H9 (cell line): ENCODE measurements around the gene UCK1. TPM values are rescaled to one million over a fixed set of nuclear protein-coding genes. Genes with fewer than 3 reads are reported as not detected.
A peak's percentile ranks its signal among the peaks of the same experiment; 100 is the strongest.

ENCODE experiments used
- DNase-seq: peaks from one replicate; pipeline ENCODE4 v3.0.0-alpha.2; 2017
- H2AFZ ChIP-seq: one replicate; pipeline ENCODE4 v1.6.1; 2013; ENCODE audit warnings: mild to moderate bottlenecking, low read length, control low read depth, moderate library complexity
- H2AK5ac ChIP-seq: 2 replicates; pipeline ENCODE4 v1.6.1; 2013; ENCODE audit warnings: low read length, control low read depth, mixed read lengths; ENCODE audit not compliant: insufficient read length
- H2BK120ac ChIP-seq: one replicate; pipeline ENCODE4 v1.6.1; 2013; ENCODE audit warnings: low read depth, mild to moderate bottlenecking, low read length, control low read depth, inconsistent platforms; ENCODE audit not compliant: poor library complexity, severe bottlenecking
- H2BK12ac ChIP-seq: 2 replicates; pipeline ENCODE4 v1.6.1; 2013; ENCODE audit warnings: low read length, control low read depth, mixed read lengths, low read depth; ENCODE audit not compliant: insufficient read length
- H2BK15ac ChIP-seq: 2 replicates; pipeline ENCODE4 v1.6.1; 2013; ENCODE audit warnings: low read depth, low read length, control low read depth
- H2BK20ac ChIP-seq: one replicate; pipeline ENCODE4 v1.6.1; 2013; ENCODE audit warnings: low read depth, mild to moderate bottlenecking, low read length, control low read depth, inconsistent platforms; ENCODE audit not compliant: poor library complexity, severe bottlenecking
- H2BK5ac ChIP-seq: 2 replicates; pipeline ENCODE4 v1.6.1; 2013; ENCODE audit warnings: low read length, control low read depth, mixed read lengths; ENCODE audit not compliant: insufficient read length
- H3K14ac ChIP-seq: 2 replicates; pipeline ENCODE4 v1.6.1; 2013; ENCODE audit warnings: low read length, control low read depth; ENCODE audit not compliant: insufficient read depth
- H3K18ac ChIP-seq: 2 replicates; pipeline ENCODE4 v1.6.1; 2013; ENCODE audit warnings: low read depth, mild to moderate bottlenecking, mixed read lengths, low read length, control low read depth; ENCODE audit not compliant: insufficient read length
- H3K23ac ChIP-seq: 2 replicates; pipeline ENCODE4 v1.6.1; 2013; ENCODE audit warnings: low read length, control low read depth, mixed read lengths, low read depth; ENCODE audit not compliant: insufficient read length
- H3K23me2 ChIP-seq: 2 replicates; pipeline ENCODE4 v1.6.1; 2013; ENCODE audit warnings: low read depth, mild to moderate bottlenecking, mixed read lengths, low read length, control low read depth; ENCODE audit not compliant: insufficient read length, poor library complexity, severe bottlenecking
- H3K27ac ChIP-seq: 2 replicates; pipeline ENCODE4 v1.5.1; 2013; ENCODE audit warnings: low read length, control low read depth, mixed read lengths, low read depth; ENCODE audit not compliant: insufficient read length
- H3K27me3 ChIP-seq: 2 replicates; pipeline ENCODE4 v1.6.1; 2013; ENCODE audit warnings: low read length, control low read depth, inconsistent platforms; ENCODE audit not compliant: insufficient read depth
- H3K4ac ChIP-seq: 2 replicates; pipeline ENCODE4 v1.6.1; 2013; ENCODE audit warnings: low read depth, mild to moderate bottlenecking, control low read depth, inconsistent platforms, low read length, moderate library complexity
- H3K4me1 ChIP-seq: 2 replicates; pipeline ENCODE4 v1.6.1; 2013; ENCODE audit warnings: low read length, control low read depth, inconsistent platforms; ENCODE audit not compliant: insufficient read depth
- H3K4me2 ChIP-seq: 2 replicates; pipeline ENCODE4 v1.6.1; 2013; ENCODE audit warnings: low read length, control low read depth, mixed read lengths; ENCODE audit not compliant: insufficient read length, insufficient read depth
- H3K56ac ChIP-seq: 2 replicates; pipeline ENCODE4 v1.6.1; 2013; ENCODE audit warnings: low read depth, mild to moderate bottlenecking, mixed read lengths, low read length, control low read depth; ENCODE audit not compliant: insufficient read length
- H3K79me1 ChIP-seq: 2 replicates; pipeline ENCODE4 v1.6.1; 2013; ENCODE audit warnings: low read depth, mild to moderate bottlenecking, moderate library complexity, low read length, control low read depth, inconsistent platforms; ENCODE audit not compliant: insufficient read depth, poor library complexity, severe bottlenecking
- H3K79me2 ChIP-seq: 2 replicates; pipeline ENCODE4 v1.6.1; 2013; ENCODE audit warnings: low read length, control low read depth, inconsistent platforms; ENCODE audit not compliant: insufficient read depth
- H3K9ac ChIP-seq: 2 replicates; pipeline ENCODE4 v1.6.1; 2013; ENCODE audit warnings: low read length, control low read depth, mixed read lengths; ENCODE audit not compliant: insufficient read length; ENCODE audit errors: extremely low read depth
- H3K9me3 ChIP-seq: one replicate; pipeline ENCODE4 v1.6.1; 2013; ENCODE audit warnings: low read depth, low read length, inconsistent platforms; ENCODE audit not compliant: control insufficient read depth
- H3T11ph ChIP-seq: one replicate; pipeline ENCODE4 v1.6.1; 2013; ENCODE audit warnings: mild to moderate bottlenecking, low read length, control low read depth, inconsistent platforms
- H4K20me1 ChIP-seq: one replicate; pipeline ENCODE4 v1.6.1; 2013; ENCODE audit not compliant: control insufficient read depth, insufficient read length, insufficient read depth
- H4K5ac ChIP-seq: 2 replicates; pipeline ENCODE4 v1.6.1; 2013; ENCODE audit warnings: low read depth, mild to moderate bottlenecking, mixed read lengths, low read length, control low read depth; ENCODE audit not compliant: insufficient read length
- H4K8ac ChIP-seq: replicated peaks from 2 replicates; pipeline ENCODE4 v1.6.1; 2013; ENCODE audit warnings: low read length, control low read depth, mixed read lengths, low read depth; ENCODE audit not compliant: insufficient read length
- H4K91ac ChIP-seq: 2 replicates; pipeline ENCODE4 v1.6.1; 2013; ENCODE audit warnings: low read depth, mild to moderate bottlenecking, moderate library complexity, mixed read lengths, low read length, control low read depth; ENCODE audit not compliant: insufficient read length
- H3K27ac Mint-ChIP-seq, 3 experiments: 2 replicates in 2 of 3; 3 replicates in 1 of 3; pipeline ENCODE4 v1.8.0; 2020 to 2021; ENCODE audit warnings: mixed read lengths in 3 of 3, mild to moderate bottlenecking in 1 of 3, moderate library complexity in 1 of 3
- H3K27me3 Mint-ChIP-seq: 2 replicates; pipeline ENCODE4 v1.8.0; 2021; ENCODE audit warnings: low read depth, mild to moderate bottlenecking, moderate library complexity, mixed read lengths
- H3K36me3 Mint-ChIP-seq, 3 experiments: 2 replicates in 2 of 3; 3 replicates in 1 of 3; pipeline ENCODE4 v1.8.0; 2020 to 2021; ENCODE audit warnings: low read depth in 3 of 3, mixed read lengths in 3 of 3; ENCODE audit not compliant: insufficient read depth in 1 of 3
- H3K4me1 Mint-ChIP-seq, 2 experiments: 2 replicates each; pipeline ENCODE4 v1.8.0; 2020; ENCODE audit warnings: mixed read lengths in 2 of 2
- H3K4me3 Mint-ChIP-seq, 2 experiments: 2 replicates in 1 of 2; 3 replicates in 1 of 2; pipeline ENCODE4 v1.8.0; 2020 to 2021; ENCODE audit warnings: mild to moderate bottlenecking in 2 of 2, mixed read lengths in 2 of 2, moderate library complexity in 1 of 2
- H3K9me3 Mint-ChIP-seq, 2 experiments: 2 replicates in 1 of 2; 3 replicates in 1 of 2; pipeline ENCODE4 v1.8.0; 2020; ENCODE audit warnings: mild to moderate bottlenecking in 2 of 2, mixed read lengths in 2 of 2, moderate library complexity in 1 of 2
- CTCF ChIP-seq: fragments of 200-600 bp; sonication (generic); conservative IDR thresholded peaks from 3 replicates; pipeline ENCODE4 v1.8.0; 2021; ENCODE audit warnings: antibody characterized with exemption, mild to moderate bottlenecking
- WGBS: extraction: QIAGEN DNeasy Blood & Tissue Kit; methylation state at CpG from one replicate; pipeline ENCODE4 v1.1.7; 2013; ENCODE audit warnings: missing lambda C conversion rate, low lambda C conversion rate, mixed read lengths; ENCODE audit not compliant: insufficient read length; ENCODE audit errors: extremely low coverage; 5-methylcytosine and 5-hydroxymethylcytosine counted together
- total RNA-seq: library from RNA; stranded (reverse); gene quantifications from 2 replicates; pipeline ENCODE4 v1.2.1, GENCODE V29; 2021

Gene UCK1
- total RNA-seq, 1 experiment from 2014 or later = 54.2 TPM

GRCh38 chr9:131492070-131492469 lies 39.0 kb downstream of the UCK1 start:
- Histone ChIP-seq H4K91ac (no peak overlapping the region), H2BK120ac (no peak overlapping the region), H3K4me2 (no peak overlapping the region), H3K79me1 (no peaks in the 10 kb centered on the region), H3K79me2 (no peaks in the 10 kb centered on the region), H3K14ac (no peak overlapping the region), H2BK20ac (no peak overlapping the region), H2BK15ac (no peak overlapping the region), H2BK12ac (no peak overlapping the region), H3K27ac (no peak overlapping the region), H3K18ac (no peak overlapping the region), H3K4ac (no peak overlapping the region), H2AK5ac (no peak overlapping the region), H3K27me3 (no peaks in the 10 kb centered on the region), H3K23me2 (no peaks in the 10 kb centered on the region), H3T11ph (no peak overlapping the region), H3K56ac (no peak overlapping the region), H3K4me1 (no peaks in the 10 kb centered on the region), H4K8ac (no peak overlapping the region), H2AFZ (no peak overlapping the region), H2BK5ac (no peak overlapping the region), H3K23ac (no peak overlapping the region), H3K9me3 (no peaks in the 10 kb centered on the region), H4K20me1 (peaks cover 3% of the 10 kb centered on the region), H3K9ac (no peak overlapping the region), H4K5ac (no peak overlapping the region)
- Mint-ChIP-seq H3K27ac (peak overlapping the region in 1 of 3 experiments; percentile 30; a peak in 1 of 7 replicates), H3K9me3 (no peaks in the 10 kb centered on the region), H3K4me3 (no peak overlapping the region), H3K4me1 (no peaks in the 10 kb centered on the region), H3K36me3 (peaks cover 83 to 100% (median 99%) of the 10 kb centered on the region in 3 experiments), H3K27me3 (peaks cover 1% of the 10 kb centered on the region; the same call in 1 of the 2 replicates)
- no peak for TF ChIP-seq CTCF
- WGBS = no CpG with 5 or more reads among the region's 6 CpGs
- no peak for DNase-seq
